ENCODE measurements around the gene DNAJC2. TPM values are rescaled to one million over a fixed set of nuclear protein-coding genes. Genes with fewer than 3 reads are reported as not detected.

DNAJC2 gene
- total and polyA plus RNA-seq, 2 donors (not counting 1 experiment from before 2014, with no cell fraction given) = 15.0 to 24.4 TPM

DNA sequence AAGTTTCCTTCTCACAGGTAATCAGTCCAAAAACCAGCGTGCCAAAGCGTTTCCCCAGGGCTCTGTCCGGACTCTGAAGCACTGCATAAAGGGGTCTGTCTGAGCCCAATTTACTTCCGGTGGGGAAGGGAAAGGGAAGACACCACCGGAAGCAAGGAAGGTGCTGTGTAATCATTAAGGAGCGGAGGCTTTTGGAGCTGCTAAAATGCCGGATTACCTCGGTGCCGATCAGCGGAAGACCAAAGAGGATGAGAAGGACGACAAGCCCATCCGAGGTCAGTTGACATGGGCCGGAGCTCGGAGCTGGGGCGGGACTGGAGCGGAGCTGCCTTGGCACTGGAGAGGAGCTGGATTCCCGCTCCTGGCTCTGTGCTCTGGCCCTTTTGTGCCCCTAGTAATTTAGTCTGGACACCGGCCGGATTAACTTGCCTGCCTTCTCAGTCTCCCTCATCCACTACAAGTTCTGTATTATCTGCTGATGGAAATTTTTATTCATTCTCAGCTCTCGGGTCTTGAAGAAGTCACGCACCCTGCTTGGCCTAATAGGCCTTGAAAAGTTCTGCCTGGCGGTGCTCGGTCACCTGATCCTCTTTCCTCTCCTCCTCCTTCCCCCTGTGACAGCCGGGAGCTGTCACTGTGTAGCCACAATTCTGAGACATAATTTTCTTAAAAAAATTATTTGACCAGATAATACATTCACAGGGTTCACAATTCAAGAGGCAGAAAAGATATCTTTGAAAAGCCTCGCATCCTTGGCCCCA lies 3.1 kb upstream of the DNAJC2 start, which contains the start of gene PSMC2:
TSS of gene PSMC2 (plus strand) at position 137 of the 761 bp plus-strand sequence. CDS start at position 206, 69 bp downstream.
- DNase-seq (ENCODE audit: low read depth in 2 of 2) = peak; percentile 94 to 96
- Histone ChIP-seq H3K27ac (ENCODE audit: insufficient read depth, low read length) (peak within 1 kb of the TSS; percentile 96), H3K9me3 (ENCODE audit: control insufficient read depth, insufficient read depth, low read depth, low read length) (no peaks in the 10 kb centered on the region), H3K27me3 (ENCODE audit: control insufficient read depth, insufficient read depth, low read length) (no peaks in the 10 kb centered on the region), H4K20me1 (ENCODE audit: control insufficient read depth, extremely low read depth, insufficient read depth, low read length) (no peaks in the 10 kb centered on the region), H3K9ac (ENCODE audit: insufficient read depth, low read length) (peak within 1 kb of the TSS; percentile 92), H3K36me3 (ENCODE audit: control insufficient read depth, insufficient read depth, low read length) (peaks cover 2% of the 10 kb centered on the region), H3K79me2 (ENCODE audit: control insufficient read depth, insufficient read depth, low read length) (peaks cover 73% of the 10 kb centered on the region), H3K4me1 (ENCODE audit: control insufficient read depth, extremely low read depth, insufficient read depth, low read length) (peaks cover 6% of the 10 kb centered on the region), H2AFZ (ENCODE audit: low read length) (peak within 1 kb of the TSS; percentile 97), H3K4me3 (replicated peaks in 1 of 4; ENCODE audit: control extremely low read depth in 1 of 4, insufficient read depth in 1 of 4, low read depth in 3 of 4, low read length in 4 of 4) (peak within 1 kb of the TSS; percentile 74 to 99 (median 98)), H3K4me2 (ENCODE audit: extremely low read depth, insufficient read depth, low read length) (peak within 1 kb of the TSS; percentile 90)
- TF ChIP-seq, protein P1, sequence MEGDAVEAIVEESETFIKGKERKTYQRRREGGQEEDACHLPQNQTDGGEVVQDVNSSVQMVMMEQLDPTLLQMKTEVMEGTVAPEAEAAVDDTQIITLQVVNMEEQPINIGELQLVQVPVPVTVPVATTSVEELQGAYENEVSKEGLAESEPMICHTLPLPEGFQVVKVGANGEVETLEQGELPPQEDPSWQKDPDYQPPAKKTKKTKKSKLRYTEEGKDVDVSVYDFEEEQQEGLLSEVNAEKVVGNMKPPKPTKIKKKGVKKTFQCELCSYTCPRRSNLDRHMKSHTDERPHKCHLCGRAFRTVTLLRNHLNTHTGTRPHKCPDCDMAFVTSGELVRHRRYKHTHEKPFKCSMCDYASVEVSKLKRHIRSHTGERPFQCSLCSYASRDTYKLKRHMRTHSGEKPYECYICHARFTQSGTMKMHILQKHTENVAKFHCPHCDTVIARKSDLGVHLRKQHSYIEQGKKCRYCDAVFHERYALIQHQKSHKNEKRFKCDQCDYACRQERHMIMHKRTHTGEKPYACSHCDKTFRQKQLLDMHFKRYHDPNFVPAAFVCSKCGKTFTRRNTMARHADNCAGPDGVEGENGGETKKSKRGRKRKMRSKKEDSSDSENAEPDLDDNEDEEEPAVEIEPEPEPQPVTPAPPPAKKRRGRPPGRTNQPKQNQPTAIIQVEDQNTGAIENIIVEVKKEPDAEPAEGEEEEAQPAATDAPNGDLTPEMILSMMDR (conservative IDR thresholded peaks at IDR 0.05 in 1 of 2, IDR thresholded peaks at IDR 0.05 in 1 of 2; ENCODE audit: low read depth in 1 of 2, low read length in 2 of 2) = no peak
- no peak for TF ChIP-seq EZH2 (IDR thresholded peaks at IDR 0.05; ENCODE audit: low read length, missing control alignments)

DNA sequence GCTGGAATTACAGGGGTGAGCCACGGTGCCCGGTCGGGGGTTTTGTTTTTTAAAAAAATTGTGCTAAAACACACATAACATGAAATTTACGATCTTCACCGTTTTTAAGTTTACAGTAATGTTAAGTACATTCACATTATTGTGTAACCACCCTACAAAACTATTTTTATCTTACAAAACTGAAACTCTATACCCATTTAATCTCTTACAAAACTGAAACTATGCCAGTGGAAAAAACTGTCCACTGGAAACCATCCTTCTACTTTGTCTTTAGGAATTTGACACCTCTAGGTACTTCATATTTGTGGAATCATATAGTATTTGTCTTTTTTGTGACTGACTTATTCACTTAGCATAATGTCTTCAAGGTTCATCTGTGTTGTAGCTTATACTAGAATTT lies 1.8 kb upstream of the DNAJC2 start:
- no peak for DNase-seq (ENCODE audit: low read depth in 2 of 2)
- Histone ChIP-seq H3K27ac (ENCODE audit: insufficient read depth, low read length) (no peak overlapping the region), H3K9me3 (ENCODE audit: control insufficient read depth, insufficient read depth, low read depth, low read length) (no peaks in the 10 kb centered on the region), H2AFZ (ENCODE audit: low read length) (peak overlapping the region; percentile 97), H3K4me1 (ENCODE audit: control insufficient read depth, extremely low read depth, insufficient read depth, low read length) (peaks cover 6% of the 10 kb centered on the region), H3K79me2 (ENCODE audit: control insufficient read depth, insufficient read depth, low read length) (peaks cover 67% of the 10 kb centered on the region), H3K36me3 (ENCODE audit: control insufficient read depth, insufficient read depth, low read length) (peaks cover 3% of the 10 kb centered on the region), H3K9ac (ENCODE audit: insufficient read depth, low read length) (no peak overlapping the region), H3K4me3 (replicated peaks in 1 of 4; ENCODE audit: control extremely low read depth in 1 of 4, insufficient read depth in 1 of 4, low read depth in 3 of 4, low read length in 4 of 4) (no peak overlapping the region), H4K20me1 (ENCODE audit: control insufficient read depth, extremely low read depth, insufficient read depth, low read length) (no peaks in the 10 kb centered on the region), H3K4me2 (ENCODE audit: extremely low read depth, insufficient read depth, low read length) (peak overlapping the region; percentile 90), H3K27me3 (ENCODE audit: control insufficient read depth, insufficient read depth, low read length) (no peaks in the 10 kb centered on the region)
- TF ChIP-seq EZH2 (IDR thresholded peaks at IDR 0.05; ENCODE audit: low read length, missing control alignments) = no peak
- TF ChIP-seq, protein P1 (conservative IDR thresholded peaks at IDR 0.05 in 1 of 2, IDR thresholded peaks at IDR 0.05 in 1 of 2; ENCODE audit: low read depth in 1 of 2, low read length in 2 of 2) = no peak

DNA sequence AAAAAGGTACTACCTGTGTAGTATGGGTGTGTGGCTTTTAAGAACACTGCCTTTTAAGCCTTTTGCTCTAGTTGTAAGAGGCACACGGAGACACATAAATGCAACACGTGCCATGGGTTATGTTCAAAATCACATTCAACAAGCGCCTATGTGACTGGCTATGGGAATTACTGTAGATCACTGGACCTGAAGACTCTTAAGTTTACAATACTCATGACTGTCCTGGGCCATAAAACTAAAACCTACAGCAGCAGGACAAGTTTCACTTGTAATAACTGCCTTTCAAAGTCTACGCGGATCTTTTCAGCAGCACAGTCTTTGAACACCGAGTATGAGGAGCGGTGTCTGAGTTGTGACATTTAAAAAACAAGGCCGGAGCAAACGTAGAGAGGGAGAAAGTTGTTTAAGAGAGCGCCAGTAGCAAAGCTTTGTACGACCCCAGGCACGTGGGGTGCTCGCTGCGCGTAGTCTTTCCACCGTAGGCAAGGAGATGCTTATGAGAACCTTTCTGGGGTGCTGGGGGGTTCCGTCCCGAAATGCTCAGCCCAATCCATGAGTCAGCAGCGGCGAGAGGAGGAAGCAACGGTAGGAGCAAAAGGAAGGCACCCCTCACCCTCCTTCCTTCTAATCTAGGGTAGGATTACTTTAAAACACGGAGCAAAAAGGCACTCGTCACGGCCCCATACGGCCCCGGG lies 662 bp downstream of the DNAJC2 start:
- Histone ChIP-seq H3K36me3 (ENCODE audit: control insufficient read depth, insufficient read depth, low read length) (peaks cover 9% of the 10 kb centered on the region), H3K27ac (ENCODE audit: insufficient read depth, low read length) (peak overlapping the region; percentile 91), H2AFZ (ENCODE audit: low read length) (peak overlapping the region; percentile 69), H3K4me2 (ENCODE audit: extremely low read depth, insufficient read depth, low read length) (peak overlapping the region; percentile 78), H3K4me3 (replicated peaks in 1 of 4; ENCODE audit: control extremely low read depth in 1 of 4, insufficient read depth in 1 of 4, low read depth in 3 of 4, low read length in 4 of 4) (peak overlapping the region; percentile 63 to 97 (median 88)), H3K9ac (ENCODE audit: insufficient read depth, low read length) (peak overlapping the region; percentile 84), H3K9me3 (ENCODE audit: control insufficient read depth, insufficient read depth, low read depth, low read length) (no peaks in the 10 kb centered on the region), H3K27me3 (ENCODE audit: control insufficient read depth, insufficient read depth, low read length) (no peaks in the 10 kb centered on the region), H3K79me2 (ENCODE audit: control insufficient read depth, insufficient read depth, low read length) (peaks cover 62% of the 10 kb centered on the region), H3K4me1 (ENCODE audit: control insufficient read depth, extremely low read depth, insufficient read depth, low read length) (peaks cover 5% of the 10 kb centered on the region), H4K20me1 (ENCODE audit: control insufficient read depth, extremely low read depth, insufficient read depth, low read length) (no peaks in the 10 kb centered on the region)
- TF ChIP-seq, protein P1 (conservative IDR thresholded peaks at IDR 0.05 in 1 of 2, IDR thresholded peaks at IDR 0.05 in 1 of 2; ENCODE audit: low read depth in 1 of 2, low read length in 2 of 2) = no peak
- no peak for TF ChIP-seq EZH2 (IDR thresholded peaks at IDR 0.05; ENCODE audit: low read length, missing control alignments)
- peak; percentile 37 for DNase-seq (ENCODE audit: low read depth in 2 of 2)

Data from fibroblast of lung (primary cell).